DND-41 (cell line): ENCODE measurements around the gene SLC13A3.

Source experiments
- ATAC-seq: fragments of 200-7000 bp; cut with Tn5 transposase; 3 replicates; pipeline ENCODE4 v1.9.1; 2021; ENCODE audit warnings: low read depth; ENCODE audit not compliant: insufficient read depth
- DNase-seq: peaks from one replicate; pipeline ENCODE4 v3.0.0-alpha.2; 2020
- H2AFZ ChIP-seq: 2 replicates; pipeline ENCODE4 v1.6.0; 2012; ENCODE audit warnings: low read depth, low read length
- H3K27ac ChIP-seq: 2 replicates; pipeline ENCODE4 v1.5.1; 2012; ENCODE audit warnings: low read length, inconsistent platforms
- H3K27me3 ChIP-seq: fragments of 200-600 bp; sonication (generic); 2 replicates; pipeline ENCODE4 v1.6.0; 2012; ENCODE audit warnings: low read length, mild to moderate bottlenecking, inconsistent platforms; ENCODE audit not compliant: insufficient read depth, poor library complexity
- H3K36me3 ChIP-seq: 2 replicates; pipeline ENCODE4 v1.5.1; 2012; ENCODE audit warnings: low read length, inconsistent platforms; ENCODE audit not compliant: insufficient read depth
- H3K4me1 ChIP-seq: 2 replicates; pipeline ENCODE4 v1.5.1; 2012; ENCODE audit warnings: mild to moderate bottlenecking, low read length; ENCODE audit not compliant: insufficient read depth
- H3K4me2 ChIP-seq: 2 replicates; pipeline ENCODE4 v1.6.0; 2012; ENCODE audit warnings: mild to moderate bottlenecking, moderate library complexity, low read length, inconsistent platforms; ENCODE audit not compliant: insufficient read depth
- H3K4me3 ChIP-seq, 2 experiments: fragments of 200-600 bp in 1 of 2; shearing (Covaris generic) in 1 of 2; 2 replicates each; pipeline ENCODE4 v1.5.1; 2012 to 2016; ENCODE audit warnings: inconsistent platforms in 2 of 2, low read length in 2 of 2, mild to moderate bottlenecking in 2 of 2, low read depth in 1 of 2, moderate library complexity in 1 of 2
- H3K79me2 ChIP-seq: 2 replicates; pipeline ENCODE4 v1.6.0; 2012; ENCODE audit warnings: low read length, inconsistent platforms; ENCODE audit not compliant: insufficient read depth
- H3K9ac ChIP-seq: 2 replicates; pipeline ENCODE4 v1.6.0; 2012; ENCODE audit warnings: low read depth, mild to moderate bottlenecking, inconsistent platforms, low read length, moderate library complexity
- H3K9me3 ChIP-seq: 2 replicates; pipeline ENCODE4 v1.5.1; 2012; ENCODE audit warnings: low read length, moderate library complexity, mild to moderate bottlenecking, inconsistent platforms; ENCODE audit not compliant: insufficient read depth, severe bottlenecking
- H4K20me1 ChIP-seq: 2 replicates; pipeline ENCODE4 v1.6.0; 2012; ENCODE audit warnings: low read length; ENCODE audit not compliant: insufficient read depth
- EZH2 ChIP-seq: IDR thresholded peaks from 3 replicates; pipeline ENCODE4 v1.6.1; 2012; ENCODE audit warnings: borderline replicate concordance, low read depth, mild to moderate bottlenecking, moderate library complexity, low read length, inconsistent platforms; ENCODE audit not compliant: severe bottlenecking
- TF ChIP-seq, protein P1 (sequence below): IDR thresholded peaks from 2 replicates; pipeline ENCODE4 v1.5.1; 2012; ENCODE audit warnings: borderline replicate concordance, low read length, moderate library complexity, mild to moderate bottlenecking; ENCODE audit not compliant: poor library complexity, severe bottlenecking; ENCODE audit errors: extremely low read depth

Gene SLC13A3

DNA sequence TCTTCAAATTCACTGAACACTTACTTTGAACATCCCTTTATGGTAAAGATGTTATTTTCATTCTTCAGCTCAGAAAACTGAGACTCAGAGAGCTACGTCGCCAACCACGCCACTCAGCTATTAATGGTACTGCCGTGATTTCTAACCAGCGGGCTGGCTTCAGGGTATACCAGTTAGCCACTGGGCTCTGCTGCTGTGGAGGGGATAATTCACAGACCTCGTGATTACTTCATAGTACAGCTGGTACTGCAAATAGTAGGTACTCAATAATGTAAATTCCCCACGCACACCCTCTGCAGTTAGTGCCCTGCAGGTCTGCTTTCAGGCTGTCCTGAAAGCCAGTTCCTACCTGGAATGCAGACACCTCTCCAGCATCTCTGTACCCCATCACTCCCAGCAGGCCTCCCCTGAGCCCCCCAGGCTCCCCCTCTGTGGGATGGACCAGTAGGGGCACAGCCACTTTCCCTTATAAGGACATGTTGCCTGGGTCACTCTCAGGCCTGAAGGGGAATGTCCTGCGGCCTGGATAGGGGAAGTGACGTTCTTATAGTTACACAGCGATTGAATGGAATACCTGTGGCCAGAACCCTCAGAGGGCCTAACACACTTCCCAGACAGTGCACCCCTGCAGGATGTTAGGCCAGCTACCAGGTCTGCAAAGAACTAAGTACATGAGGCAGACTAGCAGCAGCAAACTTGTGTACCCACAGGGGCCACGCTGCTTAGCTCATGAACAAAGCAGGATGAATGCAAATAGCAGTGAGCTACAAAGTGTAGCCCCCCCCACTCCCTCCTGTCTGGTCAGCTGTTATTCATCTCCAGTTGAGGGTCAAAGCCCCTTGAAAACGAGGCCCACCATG is 99.5 kb downstream of the SLC13A3 start:
- no peak overlapping the region for H3K4me3 ChIP-seq
- peaks cover 7% of the 10 kb centered on the region for H3K4me1 ChIP-seq
- DNase-seq (no peak), ATAC-seq (no peak)
- H3K27me3 ChIP-seq = peaks cover 8% of the 10 kb centered on the region
- no peaks in the 10 kb centered on the region for H3K9me3 ChIP-seq
- H3K27ac ChIP-seq = no peak overlapping the region
- no peaks in the 10 kb centered on the region for H3K79me2 ChIP-seq
- no peak overlapping the region for H3K4me2 ChIP-seq
- no peak overlapping the region for H2AFZ ChIP-seq
- H4K20me1 ChIP-seq = 0 out of 2 replicates have a peak, but pooled peaks cover 2% of the 10 kb centered on the region
- H3K9ac ChIP-seq = no peak overlapping the region
- no peak for TF ChIP-seq EZH2
- TF ChIP-seq, protein P1, sequence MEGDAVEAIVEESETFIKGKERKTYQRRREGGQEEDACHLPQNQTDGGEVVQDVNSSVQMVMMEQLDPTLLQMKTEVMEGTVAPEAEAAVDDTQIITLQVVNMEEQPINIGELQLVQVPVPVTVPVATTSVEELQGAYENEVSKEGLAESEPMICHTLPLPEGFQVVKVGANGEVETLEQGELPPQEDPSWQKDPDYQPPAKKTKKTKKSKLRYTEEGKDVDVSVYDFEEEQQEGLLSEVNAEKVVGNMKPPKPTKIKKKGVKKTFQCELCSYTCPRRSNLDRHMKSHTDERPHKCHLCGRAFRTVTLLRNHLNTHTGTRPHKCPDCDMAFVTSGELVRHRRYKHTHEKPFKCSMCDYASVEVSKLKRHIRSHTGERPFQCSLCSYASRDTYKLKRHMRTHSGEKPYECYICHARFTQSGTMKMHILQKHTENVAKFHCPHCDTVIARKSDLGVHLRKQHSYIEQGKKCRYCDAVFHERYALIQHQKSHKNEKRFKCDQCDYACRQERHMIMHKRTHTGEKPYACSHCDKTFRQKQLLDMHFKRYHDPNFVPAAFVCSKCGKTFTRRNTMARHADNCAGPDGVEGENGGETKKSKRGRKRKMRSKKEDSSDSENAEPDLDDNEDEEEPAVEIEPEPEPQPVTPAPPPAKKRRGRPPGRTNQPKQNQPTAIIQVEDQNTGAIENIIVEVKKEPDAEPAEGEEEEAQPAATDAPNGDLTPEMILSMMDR = no peak
- H3K36me3 ChIP-seq = no peaks in the 10 kb centered on the region

- DNase-seq (no peak), ATAC-seq (no peak)
- H4K20me1 ChIP-seq = 0 out of 2 replicates have a peak, but pooled peaks cover 2% of the 10 kb centered on the region
- no peaks in the 10 kb centered on the region for H3K79me2 ChIP-seq
- no peak within 1 kb of the TSS for H3K4me2 ChIP-seq
- H3K27ac ChIP-seq = no peak within 1 kb of the TSS
- no peak within 1 kb of the TSS for H3K4me3 ChIP-seq
- peaks cover 7% of the 10 kb centered on the region for H3K4me1 ChIP-seq
- H3K9ac ChIP-seq = no peak within 1 kb of the TSS
- H3K9me3 ChIP-seq = no peaks in the 10 kb centered on the region
- H3K27me3 ChIP-seq = peaks cover 8% of the 10 kb centered on the region
- no peak within 1 kb of the TSS for H2AFZ ChIP-seq
- no peaks in the 10 kb centered on the region for H3K36me3 ChIP-seq
- TF ChIP-seq, protein P1 = no peak
- TF ChIP-seq EZH2 = no peak
These were observed 100.8 kb downstream of the SLC13A3 start, which contains the start of gene OCSTAMP for GRCh38 chr20:46550461-46550860. TSS of gene OCSTAMP (minus strand) at chr20:46550654. CDS start at chr20:46550560, 94 bp downstream.

DNA sequence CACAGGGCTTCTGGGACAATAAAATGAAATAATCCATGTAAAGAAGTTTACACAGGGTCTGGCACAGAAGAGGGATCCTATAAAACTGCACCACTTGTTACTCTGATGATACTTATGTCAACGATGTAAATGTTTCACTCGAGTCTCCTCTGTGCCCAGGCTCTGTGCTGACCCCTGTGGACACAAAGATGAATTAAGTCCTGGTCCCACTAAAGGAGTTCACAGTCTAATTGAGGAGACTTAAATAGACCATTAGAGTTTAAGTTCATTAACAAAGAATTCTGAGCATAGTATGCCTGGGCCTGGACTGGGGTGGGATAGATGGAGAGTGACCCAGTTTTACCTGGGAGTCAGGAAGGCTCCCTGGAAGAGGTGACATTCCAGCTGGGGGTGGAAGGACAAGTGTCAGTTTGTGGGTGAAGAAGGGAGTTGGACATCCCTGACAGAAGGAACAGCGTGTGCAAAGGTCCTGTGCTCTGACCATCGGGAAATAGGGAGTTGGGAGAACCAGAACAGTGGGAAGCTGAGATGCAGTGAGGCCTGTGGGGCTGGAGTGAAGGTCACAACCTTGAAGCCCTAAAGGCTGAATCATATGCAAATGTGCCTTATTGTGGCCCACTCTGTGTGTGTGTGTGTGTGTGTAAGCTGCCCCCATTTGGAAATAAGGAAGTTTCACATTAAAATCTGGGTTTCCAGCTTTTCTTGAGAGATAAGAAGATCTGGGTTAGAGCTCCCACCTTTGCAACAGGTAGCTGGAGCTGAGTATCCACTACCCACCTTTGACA is 101.9 kb downstream of the SLC13A3 start:
- TF ChIP-seq, protein P1 = no peak
- TF ChIP-seq EZH2 = no peak
- peaks cover 4% of the 10 kb centered on the region for H3K27me3 ChIP-seq
- no peak overlapping the region for H3K4me2 ChIP-seq
- H2AFZ ChIP-seq = no peak overlapping the region
- H3K9ac ChIP-seq = no peak overlapping the region
- H4K20me1 ChIP-seq = 0 out of 2 replicates have a peak, but pooled peaks cover 2% of the 10 kb centered on the region
- no peak overlapping the region for H3K4me3 ChIP-seq
- no peak overlapping the region for H3K27ac ChIP-seq
- H3K79me2 ChIP-seq = no peaks in the 10 kb centered on the region
- H3K9me3 ChIP-seq = no peaks in the 10 kb centered on the region
- ATAC-seq (no peak), DNase-seq (no peak)
- no peaks in the 10 kb centered on the region for H3K36me3 ChIP-seq
- peaks cover 7% of the 10 kb centered on the region for H3K4me1 ChIP-seq
